ENCODE measurements around the gene MAPK14.

GRCh38 chr6:36028877-36029324, 1.3 kb downstream of the MAPK14 start:
- TF ChIP-seq BCOR (IDR thresholded peaks at IDR 0.05) (no peak), BRCA1 (IDR thresholded peaks at IDR 0.05) (no peak), BRCA1 (CRISPR knock-in tag; IDR thresholded peaks at IDR 0.05) (no peak), E2F4 (CRISPR knock-in tag; IDR thresholded peaks at IDR 0.05; ENCODE audit: low read depth) (no peak), NFIC (IDR thresholded peaks at IDR 0.05) (no peak), REST (IDR thresholded peaks at IDR 0.05; ENCODE audit: borderline replicate concordance) (no peak), REST (CRISPR knock-in tag; IDR thresholded peaks at IDR 0.05; ENCODE audit: low read depth) (no peak), NFXL1 (CRISPR knock-in tag; IDR thresholded peaks at IDR 0.05) (no peak)
- TF ChIP-seq, protein P1, sequence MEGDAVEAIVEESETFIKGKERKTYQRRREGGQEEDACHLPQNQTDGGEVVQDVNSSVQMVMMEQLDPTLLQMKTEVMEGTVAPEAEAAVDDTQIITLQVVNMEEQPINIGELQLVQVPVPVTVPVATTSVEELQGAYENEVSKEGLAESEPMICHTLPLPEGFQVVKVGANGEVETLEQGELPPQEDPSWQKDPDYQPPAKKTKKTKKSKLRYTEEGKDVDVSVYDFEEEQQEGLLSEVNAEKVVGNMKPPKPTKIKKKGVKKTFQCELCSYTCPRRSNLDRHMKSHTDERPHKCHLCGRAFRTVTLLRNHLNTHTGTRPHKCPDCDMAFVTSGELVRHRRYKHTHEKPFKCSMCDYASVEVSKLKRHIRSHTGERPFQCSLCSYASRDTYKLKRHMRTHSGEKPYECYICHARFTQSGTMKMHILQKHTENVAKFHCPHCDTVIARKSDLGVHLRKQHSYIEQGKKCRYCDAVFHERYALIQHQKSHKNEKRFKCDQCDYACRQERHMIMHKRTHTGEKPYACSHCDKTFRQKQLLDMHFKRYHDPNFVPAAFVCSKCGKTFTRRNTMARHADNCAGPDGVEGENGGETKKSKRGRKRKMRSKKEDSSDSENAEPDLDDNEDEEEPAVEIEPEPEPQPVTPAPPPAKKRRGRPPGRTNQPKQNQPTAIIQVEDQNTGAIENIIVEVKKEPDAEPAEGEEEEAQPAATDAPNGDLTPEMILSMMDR (IDR thresholded peaks at IDR 0.05 in 2 of 3, conservative IDR thresholded peaks at IDR 0.05 in 1 of 3; ENCODE audit: insufficient read depth in 2 of 3, low read depth in 1 of 3, low read length in 3 of 3), result no peak
- TF ChIP-seq, protein P2, sequence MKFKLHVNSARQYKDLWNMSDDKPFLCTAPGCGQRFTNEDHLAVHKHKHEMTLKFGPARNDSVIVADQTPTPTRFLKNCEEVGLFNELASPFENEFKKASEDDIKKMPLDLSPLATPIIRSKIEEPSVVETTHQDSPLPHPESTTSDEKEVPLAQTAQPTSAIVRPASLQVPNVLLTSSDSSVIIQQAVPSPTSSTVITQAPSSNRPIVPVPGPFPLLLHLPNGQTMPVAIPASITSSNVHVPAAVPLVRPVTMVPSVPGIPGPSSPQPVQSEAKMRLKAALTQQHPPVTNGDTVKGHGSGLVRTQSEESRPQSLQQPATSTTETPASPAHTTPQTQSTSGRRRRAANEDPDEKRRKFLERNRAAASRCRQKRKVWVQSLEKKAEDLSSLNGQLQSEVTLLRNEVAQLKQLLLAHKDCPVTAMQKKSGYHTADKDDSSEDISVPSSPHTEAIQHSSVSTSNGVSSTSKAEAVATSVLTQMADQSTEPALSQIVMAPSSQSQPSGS (CRISPR knock-in tag; IDR thresholded peaks at IDR 0.05), result no peak
